SU-DHL-6 (cell line): ENCODE results near the gene KCNK4.
A peak's percentile ranks its signal among the peaks of the same experiment; 100 is the strongest.

Experiments
- H2AFZ ChIP-seq: fragments of 200-600 bp; sonication (generic); 2 replicates; pipeline ENCODE4 v1.6.1; 2014; ENCODE audit warnings: low read depth, mild to moderate bottlenecking, moderate library complexity, mixed read lengths, antibody characterized with exemption, low read length; ENCODE audit not compliant: severe bottlenecking
- H3F3A ChIP-seq: fragments of 200-600 bp; shearing (Covaris generic); 2 replicates; pipeline ENCODE4 v1.6.0; 2016; ENCODE audit warnings: antibody characterized with exemption, mild to moderate bottlenecking; ENCODE audit not compliant: insufficient read depth
- H3K27ac ChIP-seq: fragments of 200-600 bp; sonication (generic); 2 replicates; pipeline ENCODE4 v1.5.1; 2016; ENCODE audit warnings: low read depth, mild to moderate bottlenecking, low read length, moderate library complexity, mixed read lengths
- H3K27me3 ChIP-seq: fragments of 200-600 bp; sonication (generic), shearing (Covaris generic); 2 replicates; pipeline ENCODE4 v1.6.0; 2014; ENCODE audit warnings: mild to moderate bottlenecking, low read length
- H3K36me3 ChIP-seq: fragments of 200-600 bp; sonication (generic); 2 replicates; pipeline ENCODE4 v1.6.1; 2014; ENCODE audit warnings: mild to moderate bottlenecking, low read length, mixed read lengths
- H3K4me2 ChIP-seq: fragments of 300-600, 200-600 bp; shearing (Covaris generic), sonication (generic); 2 replicates; pipeline ENCODE4 v1.6.0; 2014; ENCODE audit warnings: low read length, low read depth, mild to moderate bottlenecking; ENCODE audit not compliant: poor library complexity, severe bottlenecking
- H3K4me3 ChIP-seq: fragments of 200-600 bp; sonication (generic); 2 replicates; pipeline ENCODE4 v1.5.1; 2014; ENCODE audit warnings: antibody characterized with exemption, low read length, mild to moderate bottlenecking, mixed read lengths; ENCODE audit not compliant: insufficient read depth, poor library complexity, severe bottlenecking
- H3K79me2 ChIP-seq: fragments of 200-600 bp; sonication (generic); 2 replicates; pipeline ENCODE4 v1.6.1; 2014; ENCODE audit warnings: mild to moderate bottlenecking, low read length, moderate library complexity; ENCODE audit not compliant: insufficient read depth
- H3K9ac ChIP-seq: fragments of 200-600 bp; sonication (generic); 2 replicates; pipeline ENCODE4 v1.7.0; 2014; ENCODE audit warnings: mild to moderate bottlenecking, low read length
- H3K9me2 ChIP-seq: fragments of 200-600 bp; sonication (generic); replicated peaks from 2 replicates; pipeline ENCODE4 v1.6.1; 2014; ENCODE audit warnings: low read length; ENCODE audit not compliant: insufficient read depth
- H3K9me3 ChIP-seq: fragments of 200-600 bp; sonication (generic); 2 replicates; pipeline ENCODE4 v1.6.1; 2014; ENCODE audit warnings: low read length, mixed read lengths; ENCODE audit not compliant: insufficient read depth
- H4K20me1 ChIP-seq: fragments of 200-600 bp; sonication (generic); 2 replicates; pipeline ENCODE4 v1.6.1; 2014; ENCODE audit warnings: low read depth, mild to moderate bottlenecking, antibody characterized with exemption, low read length, moderate library complexity, mixed read lengths
- CTCF ChIP-seq: fragments of 200-600 bp; sonication (generic); IDR thresholded peaks from one replicate; pipeline ENCODE4 v1.5.1; 2017; ENCODE audit warnings: antibody characterized with exemption, mild to moderate bottlenecking, low read length, moderate library complexity; ENCODE audit not compliant: insufficient read depth, poor library complexity, severe bottlenecking
- EZH2phosphoT487 ChIP-seq: fragments of 200-600 bp; sonication (generic), shearing (Covaris generic); conservative IDR thresholded peaks from 2 replicates; pipeline ENCODE4 v1.6.1; 2018; ENCODE audit warnings: mild to moderate bottlenecking, antibody characterized with exemption, low read length, moderate library complexity, mixed read lengths

KCNK4 gene

GRCh38 chr11:64316672-64317324, 25.7 kb downstream of the KCNK4 start:
- peaks cover 24% of the 10 kb centered on the region for H3F3A ChIP-seq
- TF ChIP-seq EZH2phosphoT487 (no peak), CTCF (no peak)
- H3K36me3 ChIP-seq, result no peaks in the 10 kb centered on the region
- H3K9ac ChIP-seq, result peak overlapping the region; percentile 84
- no peaks in the 10 kb centered on the region; the same call in 1 of the 2 replicates for H4K20me1 ChIP-seq
- H3K79me2 ChIP-seq, result peaks cover 13% of the 10 kb centered on the region
- H3K9me2 ChIP-seq, result no peaks in the 10 kb centered on the region
- no peaks in the 10 kb centered on the region for H3K9me3 ChIP-seq
- H3K4me2 ChIP-seq, result peak overlapping the region; percentile 64
- H3K27ac ChIP-seq, result peak overlapping the region; percentile 92
- peak overlapping the region; percentile 73 for H3K4me3 ChIP-seq
- H3K27me3 ChIP-seq, result no peaks in the 10 kb centered on the region
- H2AFZ ChIP-seq, result peak overlapping the region; percentile 15

- Histone ChIP-seq H3K9me3 (no peaks in the 10 kb centered on the region), H3K27me3 (no peaks in the 10 kb centered on the region), H3K9ac (peak within 1 kb of the TSS; percentile 84), H4K20me1 (no peaks in the 10 kb centered on the region; the same call in 1 of the 2 replicates), H3K9me2 (no peaks in the 10 kb centered on the region), H3F3A (peaks cover 24% of the 10 kb centered on the region), H3K79me2 (peaks cover 12% of the 10 kb centered on the region), H2AFZ (peak within 1 kb of the TSS; percentile 55), H3K27ac (peak within 1 kb of the TSS; percentile 92), H3K4me2 (peak within 1 kb of the TSS; percentile 64), H3K36me3 (no peaks in the 10 kb centered on the region), H3K4me3 (peak within 1 kb of the TSS; percentile 73)
- TF ChIP-seq CTCF (no peak), EZH2phosphoT487 (no peak)
Observed at GRCh38 chr11:64317325-64317960, 26.3 kb downstream of the KCNK4 start, which contains the start of gene TRMT112. Gene TRMT112 (minus strand): TSS chr11:64317559. CDS start chr11:64317526, 33 bp downstream.

GRCh38 chr11:64317961-64318765, 27.1 kb downstream of the KCNK4 start, which contains the start of gene PRDX5:
Gene PRDX5 (plus strand): TSS chr11:64318121. CDS start chr11:64318216, 95 bp downstream.
- no peaks in the 10 kb centered on the region; the same call in 1 of the 2 replicates for H4K20me1 ChIP-seq
- H3K9ac ChIP-seq, result peak within 1 kb of the TSS; percentile 84
- peaks cover 18% of the 10 kb centered on the region for H3F3A ChIP-seq
- peak; percentile 27 for TF ChIP-seq CTCF
- no peak for TF ChIP-seq EZH2phosphoT487
- H3K27me3 ChIP-seq, result no peaks in the 10 kb centered on the region
- H3K4me3 ChIP-seq, result peak within 1 kb of the TSS; percentile 73
- peaks cover 5% of the 10 kb centered on the region; the same call in 1 of the 2 replicates for H3K79me2 ChIP-seq
- H3K4me2 ChIP-seq, result peak within 1 kb of the TSS; percentile 64
- no peaks in the 10 kb centered on the region for H3K9me2 ChIP-seq
- no peaks in the 10 kb centered on the region for H3K36me3 ChIP-seq
- H3K9me3 ChIP-seq, result no peaks in the 10 kb centered on the region
- peak within 1 kb of the TSS; percentile 55 for H2AFZ ChIP-seq
- H3K27ac ChIP-seq, result peak within 1 kb of the TSS; percentile 92
